GM12872 (cell line): ENCODE data around the gene CYBA.

Source experiments
- TF ChIP-seq, protein P1 (sequence below): IDR thresholded peaks from 3 replicates; pipeline ENCODE4 v1.5.1; 2011; ENCODE audit warnings: low read depth, mild to moderate bottlenecking, low read length, moderate library complexity; ENCODE audit not compliant: insufficient read depth

CYBA gene

DNA sequence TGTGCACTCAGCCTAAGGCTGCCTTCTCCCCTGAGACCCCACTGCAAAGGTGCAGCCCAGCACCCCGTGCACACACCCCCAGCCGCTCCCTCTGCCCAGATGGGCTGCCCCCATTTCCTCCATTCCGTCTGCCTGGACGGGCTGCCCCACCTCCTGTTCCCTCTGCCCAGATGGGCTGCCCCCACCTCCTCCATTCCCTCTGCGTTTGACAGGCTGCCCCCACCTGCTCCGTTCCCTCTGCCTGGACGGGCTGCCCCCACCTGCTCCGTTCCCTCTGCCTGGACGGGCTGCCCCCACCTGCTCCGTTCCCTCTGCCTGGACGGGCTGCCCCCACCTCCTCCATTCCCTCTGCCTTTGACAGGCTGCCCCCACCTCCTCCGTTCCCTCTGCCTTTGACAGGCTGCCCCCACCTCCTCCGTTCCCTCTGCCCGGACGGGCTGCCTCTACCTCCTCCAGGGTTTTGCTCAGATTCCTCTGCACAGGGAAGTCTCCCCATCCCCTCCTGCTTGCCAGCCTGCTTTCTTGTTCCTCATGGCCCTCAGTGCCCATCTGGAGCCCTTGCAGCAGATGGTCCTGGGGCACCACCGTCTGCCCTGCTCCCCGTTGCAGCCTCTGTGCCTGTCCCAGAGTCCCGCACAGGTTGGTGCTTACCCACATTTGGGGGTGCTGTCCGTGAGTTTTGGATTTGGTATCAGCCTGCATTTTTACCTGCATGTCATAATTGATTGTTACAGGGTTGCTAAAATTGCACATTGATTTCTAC, 35.9 kb downstream of the CYBA start:
- TF ChIP-seq, protein P1, sequence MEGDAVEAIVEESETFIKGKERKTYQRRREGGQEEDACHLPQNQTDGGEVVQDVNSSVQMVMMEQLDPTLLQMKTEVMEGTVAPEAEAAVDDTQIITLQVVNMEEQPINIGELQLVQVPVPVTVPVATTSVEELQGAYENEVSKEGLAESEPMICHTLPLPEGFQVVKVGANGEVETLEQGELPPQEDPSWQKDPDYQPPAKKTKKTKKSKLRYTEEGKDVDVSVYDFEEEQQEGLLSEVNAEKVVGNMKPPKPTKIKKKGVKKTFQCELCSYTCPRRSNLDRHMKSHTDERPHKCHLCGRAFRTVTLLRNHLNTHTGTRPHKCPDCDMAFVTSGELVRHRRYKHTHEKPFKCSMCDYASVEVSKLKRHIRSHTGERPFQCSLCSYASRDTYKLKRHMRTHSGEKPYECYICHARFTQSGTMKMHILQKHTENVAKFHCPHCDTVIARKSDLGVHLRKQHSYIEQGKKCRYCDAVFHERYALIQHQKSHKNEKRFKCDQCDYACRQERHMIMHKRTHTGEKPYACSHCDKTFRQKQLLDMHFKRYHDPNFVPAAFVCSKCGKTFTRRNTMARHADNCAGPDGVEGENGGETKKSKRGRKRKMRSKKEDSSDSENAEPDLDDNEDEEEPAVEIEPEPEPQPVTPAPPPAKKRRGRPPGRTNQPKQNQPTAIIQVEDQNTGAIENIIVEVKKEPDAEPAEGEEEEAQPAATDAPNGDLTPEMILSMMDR: no peak

DNA sequence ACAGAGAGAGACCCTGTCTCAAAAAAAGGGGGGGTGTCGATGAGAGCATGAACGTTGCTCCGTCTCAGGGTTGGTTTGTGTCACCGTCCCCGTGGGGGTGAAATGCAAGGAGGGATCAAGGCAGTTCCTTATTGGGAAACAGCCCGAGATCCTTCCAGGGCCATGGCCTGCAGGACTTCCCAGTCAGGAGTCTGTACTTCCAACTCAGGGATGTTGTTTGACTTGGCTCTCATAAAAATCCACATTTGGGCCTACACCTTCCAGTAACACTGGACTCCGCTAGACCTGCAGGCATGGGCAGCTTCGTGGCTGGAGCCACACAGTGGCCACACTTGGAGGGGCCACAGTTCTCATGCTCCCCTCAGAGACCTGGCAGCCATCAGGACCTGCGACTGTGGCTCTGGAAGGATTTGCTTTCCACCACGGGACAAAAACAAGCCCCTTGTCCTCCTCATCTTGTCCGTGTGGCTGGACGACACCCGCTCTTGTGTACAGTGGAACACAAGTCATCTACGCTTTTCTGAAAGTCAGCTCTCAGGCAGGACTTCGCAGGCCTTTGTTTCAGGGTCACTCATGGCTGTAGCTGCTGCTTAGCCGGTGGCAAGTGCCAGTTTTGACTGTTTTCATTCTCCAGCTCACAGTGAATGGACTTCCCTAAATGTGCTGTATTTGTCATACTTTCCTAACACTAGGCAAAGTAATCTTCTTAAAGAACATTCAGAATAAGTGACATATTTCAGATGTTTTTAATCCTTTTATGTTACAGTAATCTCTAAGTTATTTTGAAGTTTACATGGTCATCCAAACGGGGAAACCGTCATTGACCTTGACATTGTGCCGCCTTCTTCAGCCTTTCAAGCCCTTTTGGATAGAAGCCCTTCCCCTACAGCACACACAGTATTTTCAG, 36.7 kb downstream of the CYBA start:
- TF ChIP-seq, protein P1: no peak

DNA sequence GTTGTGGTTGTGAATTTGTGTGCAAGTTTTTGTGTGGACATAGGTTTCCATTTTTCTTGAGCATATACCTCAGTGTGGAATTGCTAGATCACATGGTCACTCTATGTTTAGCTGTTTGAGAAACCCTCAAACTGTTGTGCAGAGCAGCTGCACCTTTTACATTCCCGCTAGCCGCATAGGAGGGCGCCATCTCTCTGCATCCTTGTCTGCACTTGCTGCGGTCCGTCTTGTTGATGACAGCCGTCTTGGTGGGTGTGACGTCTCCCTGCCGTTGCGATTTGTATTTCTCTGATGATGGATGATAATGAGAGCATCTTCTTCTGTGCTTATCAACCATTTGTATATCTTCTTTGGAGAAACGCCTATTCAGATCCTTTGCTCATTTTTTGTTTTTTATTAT, 37.6 kb downstream of the CYBA start:
- TF ChIP-seq, protein P1: no peak

DNA sequence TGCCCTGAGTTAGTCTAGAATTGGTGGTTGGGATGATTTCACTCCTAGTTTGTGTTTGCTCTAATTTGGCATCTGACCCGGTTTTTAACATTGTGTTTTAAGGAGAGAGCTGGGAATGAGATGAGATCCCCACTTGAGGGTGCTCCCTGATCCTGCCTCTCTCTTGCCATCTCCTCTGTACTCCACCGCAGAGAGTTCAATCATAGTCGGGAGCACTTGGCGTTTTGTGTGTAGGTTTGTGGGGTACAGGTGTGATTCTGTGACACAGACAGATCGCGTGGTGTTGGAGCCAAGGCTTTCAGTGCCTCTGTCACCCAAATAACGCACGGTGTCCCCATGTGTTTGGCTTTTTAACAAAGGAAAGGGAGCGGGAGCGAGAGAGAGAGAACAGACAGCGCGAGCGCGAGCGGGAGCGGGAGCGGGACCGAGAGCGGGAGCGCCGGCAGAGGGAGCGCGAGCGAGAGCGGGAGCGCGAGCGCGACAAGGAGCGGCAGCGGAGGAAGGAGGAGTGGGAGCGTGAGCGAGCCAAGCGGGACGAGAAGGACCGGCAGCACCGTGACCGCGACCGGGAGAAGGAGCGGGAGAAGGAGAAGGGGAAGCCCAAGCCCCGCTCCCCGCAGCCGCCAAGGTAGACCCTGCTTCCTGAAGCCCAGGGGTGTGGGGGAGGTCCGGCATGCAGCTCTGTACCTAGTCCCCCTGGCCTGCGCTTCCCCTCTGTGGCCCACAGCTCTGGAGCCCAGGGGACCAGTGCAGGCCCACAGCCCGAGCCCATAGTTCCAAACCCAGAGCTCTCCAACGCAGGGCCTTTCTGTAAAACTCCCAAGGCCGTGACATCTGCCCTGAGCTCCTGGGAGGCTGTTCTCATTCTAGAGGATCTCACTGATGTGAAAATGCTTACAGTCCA, 39.7 kb downstream of the CYBA start:
- TF ChIP-seq, protein P1: no peak

DNA sequence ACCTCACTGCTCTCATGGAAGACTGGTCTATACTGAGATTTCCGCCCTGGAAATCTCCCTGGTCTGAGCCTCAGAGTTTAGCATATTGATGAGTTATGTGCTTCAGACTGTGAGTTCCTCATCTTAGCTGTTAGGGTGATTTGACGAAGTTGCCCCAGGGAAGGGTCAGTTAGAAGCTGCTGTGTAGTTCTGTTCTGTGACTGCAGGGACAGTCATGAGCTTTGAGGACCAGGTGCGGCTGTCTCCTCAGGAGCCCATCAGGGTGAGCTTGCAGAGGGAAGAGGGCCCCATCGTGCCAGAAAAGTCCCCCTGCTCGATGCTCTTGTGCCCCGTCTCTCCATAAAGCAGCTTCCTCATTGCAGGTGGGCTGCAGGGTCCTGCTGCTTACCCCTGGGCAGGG, 40.8 kb downstream of the CYBA start:
- TF ChIP-seq, protein P1: peak; percentile 46; the same call in 1 of the 3 replicates

DNA sequence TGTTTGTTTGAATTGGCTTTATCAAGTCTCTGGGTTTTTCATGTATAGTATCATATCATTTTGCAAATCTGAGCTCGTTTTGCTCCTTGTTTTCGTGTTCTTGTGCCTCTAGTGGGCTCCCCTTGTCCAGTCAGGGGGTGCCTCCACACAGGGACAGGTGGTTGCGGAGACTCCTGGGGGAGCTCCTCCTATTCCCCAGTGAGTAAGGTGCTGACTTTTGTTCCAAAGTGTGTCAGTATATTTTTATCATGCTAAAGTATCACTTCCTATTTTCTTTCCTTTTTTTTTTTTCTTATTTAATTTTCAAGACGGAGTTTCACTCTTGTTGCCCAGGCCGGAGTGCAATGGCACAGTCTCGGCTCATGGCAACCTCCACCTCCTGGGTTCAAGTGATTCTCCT, 42.8 kb downstream of the CYBA start:
- TF ChIP-seq, protein P1: no peak

DNA sequence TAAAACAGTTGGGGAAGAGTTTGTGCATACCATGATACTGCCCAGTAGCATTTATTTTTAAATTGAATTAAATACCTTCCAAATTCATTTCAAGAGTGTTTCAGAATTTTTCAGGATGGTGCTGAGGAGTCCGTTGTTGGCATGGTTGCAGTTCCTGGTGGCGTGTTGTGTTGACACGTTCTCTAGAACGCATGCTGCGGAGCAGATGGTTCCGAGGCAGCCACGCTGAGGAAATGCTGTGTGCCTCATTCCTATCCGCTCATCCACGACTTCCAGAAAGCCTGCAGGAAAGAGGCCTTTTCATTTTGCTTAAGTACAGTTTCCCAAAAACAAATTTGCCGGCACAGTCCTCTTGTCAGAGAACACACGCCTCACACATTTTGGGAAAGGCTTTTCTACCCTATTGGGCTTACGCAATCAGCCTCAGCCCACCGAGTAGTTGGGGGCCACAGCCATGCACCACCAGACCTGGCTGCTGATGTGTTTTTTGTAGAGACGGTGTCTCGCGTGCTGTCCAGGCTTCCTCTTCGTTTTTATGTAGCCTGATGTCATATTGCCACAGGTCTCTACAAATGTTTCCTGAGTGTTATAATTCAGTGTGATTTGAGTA, 44.6 kb downstream of the CYBA start:
- TF ChIP-seq, protein P1: no peak
